ENCODE results near the gene ZNF124.

DNA sequence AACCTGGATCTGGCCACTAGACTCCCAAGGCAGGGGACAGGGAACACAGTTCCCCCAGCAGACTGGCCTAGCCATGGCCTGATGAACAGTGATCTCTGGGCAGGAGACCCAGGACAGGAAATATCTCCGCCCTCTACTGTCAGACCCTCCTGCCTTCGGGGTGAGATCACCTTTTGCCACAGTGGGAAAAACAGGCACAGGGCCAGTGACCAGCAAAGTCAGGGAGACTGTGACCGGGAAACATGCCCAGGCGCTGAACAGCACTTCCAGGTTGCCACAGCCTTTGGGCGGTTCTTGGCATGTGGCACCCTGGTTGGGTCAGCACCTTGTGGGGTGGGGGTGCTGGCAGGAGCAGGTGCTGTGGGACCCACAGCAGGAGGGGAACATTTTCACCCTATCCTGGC, 58.7 kb downstream of the ZNF124 start:
- no peak for TF ChIP-seq RFX5 (IDR thresholded peaks at IDR 0.05; ENCODE audit: low read length)
- TF ChIP-seq, protein P1, sequence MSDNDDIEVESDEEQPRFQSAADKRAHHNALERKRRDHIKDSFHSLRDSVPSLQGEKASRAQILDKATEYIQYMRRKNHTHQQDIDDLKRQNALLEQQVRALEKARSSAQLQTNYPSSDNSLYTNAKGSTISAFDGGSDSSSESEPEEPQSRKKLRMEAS (IDR thresholded peaks at IDR 0.05; ENCODE audit: low read depth): no peak

All from SK-N-SH (cell line).